GM23338 (cell line): ENCODE results near the gene SMG9. TPM values are rescaled to one million over a fixed set of nuclear protein-coding genes. Genes with fewer than 3 reads are reported as not detected.

Source experiments
- ATAC-seq: fragments of 200-7000 bp; cut with Tn5 transposase; 3 replicates; pipeline ENCODE4 v1.9.1; 2020
- DNase-seq: peaks from one replicate; pipeline ENCODE4 v3.0.0-alpha.2; 2015; ENCODE audit warnings: low spot score
- H2AFZ ChIP-seq: fragments of 200-600 bp; sonication (generic); 2 replicates; pipeline ENCODE4 v1.8.0; 2016; ENCODE audit warnings: antibody characterized with exemption, mild to moderate bottlenecking, moderate library complexity
- H3F3A ChIP-seq: fragments of 200-600 bp; sonication (generic); replicated peaks from 2 replicates; pipeline ENCODE4 v1.8.0; 2017; ENCODE audit warnings: antibody characterized with exemption, mixed run types, low read depth
- H3K27ac ChIP-seq: fragments of 200-600 bp; sonication (generic); 2 replicates; pipeline ENCODE4 v1.6.1; 2016; ENCODE audit warnings: low read depth
- H3K27me3 ChIP-seq: fragments of 200-600 bp; sonication (generic); 2 replicates; pipeline ENCODE4 v1.8.0; 2016; ENCODE audit warnings: mild to moderate bottlenecking, mixed run types, moderate library complexity; ENCODE audit not compliant: insufficient read depth
- H3K36me3 ChIP-seq: fragments of 200-600 bp; sonication (generic); 2 replicates; pipeline ENCODE4 v1.8.0; 2016; ENCODE audit warnings: mild to moderate bottlenecking; ENCODE audit not compliant: insufficient read depth
- H3K4me1 ChIP-seq: fragments of 200-600 bp; sonication (generic); 2 replicates; pipeline ENCODE4 v1.8.0; 2016; ENCODE audit warnings: mild to moderate bottlenecking, moderate library complexity; ENCODE audit not compliant: insufficient read depth
- H3K4me2 ChIP-seq: fragments of 200-600 bp; sonication (generic); 2 replicates; pipeline ENCODE4 v1.7.1; 2017; ENCODE audit warnings: mixed run types
- H3K4me3 ChIP-seq: fragments of 200-600 bp; sonication (generic); 2 replicates; pipeline ENCODE4 v1.6.1; 2016; ENCODE audit warnings: mixed run types
- H3K79me2 ChIP-seq: fragments of 200-600 bp; sonication (generic); replicated peaks from 2 replicates; pipeline ENCODE4 v1.8.0; 2017; ENCODE audit warnings: mild to moderate bottlenecking; ENCODE audit not compliant: insufficient read depth
- H3K9me2 ChIP-seq: fragments of 200-600 bp; sonication (generic); 2 replicates; pipeline ENCODE4 v1.8.0; 2017; ENCODE audit not compliant: insufficient read depth
- H4K20me1 ChIP-seq: fragments of 200-600 bp; sonication (generic); replicated peaks from 2 replicates; pipeline ENCODE4 v1.8.0; 2017; ENCODE audit warnings: mild to moderate bottlenecking; ENCODE audit not compliant: insufficient read depth
- H3K27ac Mint-ChIP-seq: 2 replicates; pipeline ENCODE4 v1.8.0; 2020; ENCODE audit warnings: inconsistent platforms, mild to moderate bottlenecking, moderate library complexity, mixed read lengths
- H3K27me3 Mint-ChIP-seq: 3 replicates; pipeline ENCODE4 v1.8.0; 2022; ENCODE audit warnings: low read depth, mild to moderate bottlenecking, moderate library complexity, mixed read lengths, inconsistent platforms; ENCODE audit not compliant: insufficient read depth, poor library complexity
- H3K36me3 Mint-ChIP-seq: 3 replicates; pipeline ENCODE4 v1.8.0; 2021; ENCODE audit warnings: low read depth, mild to moderate bottlenecking, inconsistent platforms, moderate library complexity, mixed read lengths
- H3K4me1 Mint-ChIP-seq: 3 replicates; pipeline ENCODE4 v1.8.0; 2020; ENCODE audit warnings: mild to moderate bottlenecking, inconsistent platforms, mixed read lengths
- H3K4me3 Mint-ChIP-seq: 3 replicates; pipeline ENCODE4 v1.8.0; 2021; ENCODE audit warnings: moderate library complexity, mild to moderate bottlenecking, inconsistent platforms, mixed read lengths
- H3K9me3 Mint-ChIP-seq: 3 replicates; pipeline ENCODE4 v1.8.0; 2020; ENCODE audit warnings: moderate library complexity, mild to moderate bottlenecking, inconsistent platforms, mixed read lengths
- CREB1 ChIP-seq: fragments of 250-450 bp; sonication (Bioruptor Pico); IDR thresholded peaks from 2 replicates; pipeline ENCODE4 v1.5.0; 2020; ENCODE audit warnings: low read depth, mild to moderate bottlenecking, moderate library complexity
- ETS1 ChIP-seq: IDR thresholded peaks from 2 replicates; pipeline ENCODE4 v1.6.1; 2016; ENCODE audit warnings: antibody characterized with exemption
- EZH2 ChIP-seq: fragments of 200-600 bp; sonication (generic); IDR thresholded peaks from one replicate; pipeline ENCODE4 v1.8.0; 2017; ENCODE audit warnings: antibody characterized with exemption, mild to moderate bottlenecking, low read depth; ENCODE audit not compliant: unreplicated experiment
- EZH2phosphoT487 ChIP-seq: fragments of 200-600 bp; sonication (generic); IDR thresholded peaks from one replicate; pipeline ENCODE4 v1.8.1; 2018; ENCODE audit warnings: antibody characterized with exemption; ENCODE audit not compliant: unreplicated experiment
- JUNB ChIP-seq: IDR thresholded peaks from one replicate; pipeline ENCODE4 v1.6.1; 2016; ENCODE audit warnings: antibody characterized with exemption; ENCODE audit not compliant: unreplicated experiment
- NANOG ChIP-seq: IDR thresholded peaks from 2 replicates; pipeline ENCODE4 v1.6.1; 2016; ENCODE audit warnings: antibody characterized with exemption, borderline replicate concordance
- POLR2AphosphoS5 ChIP-seq: IDR thresholded peaks from 2 replicates; pipeline ENCODE4 v1.6.1; 2016; ENCODE audit warnings: antibody characterized with exemption, low read depth
- STAT1 ChIP-seq: IDR thresholded peaks from one replicate; pipeline ENCODE4 v1.6.1; 2016; ENCODE audit warnings: antibody characterized with exemption; ENCODE audit not compliant: unreplicated experiment
- ZNF114 ChIP-seq: fragments of 250-450 bp; sonication (Bioruptor Pico); IDR thresholded peaks from 2 replicates; pipeline ENCODE4 v1.5.0; 2020; ENCODE audit warnings: mild to moderate bottlenecking, moderate library complexity
- ZNF331 ChIP-seq: fragments of 250-450 bp; sonication (Bioruptor Pico); IDR thresholded peaks from 2 replicates; pipeline ENCODE4 v1.5.0; 2020; ENCODE audit warnings: low read depth, mild to moderate bottlenecking, moderate library complexity
- ZNF462 ChIP-seq: fragments of 250-450 bp; sonication (Bioruptor Pico); IDR thresholded peaks from 2 replicates; pipeline ENCODE4 v1.5.0; 2020; ENCODE audit warnings: mild to moderate bottlenecking, moderate library complexity
- polyA plus RNA-seq: library from polyadenylated mRNA; unstranded; fragments of >200 nt; fragmentation: Nextera tagmentation; extraction: Ambion mirVana; gene quantifications from 2 replicates; pipeline ENCODE4 v1.2.1, GENCODE V29; 2016
- total RNA-seq: library from RNA; depleted of rRNA; stranded (reverse); fragments of >200 nt; shearing (Covaris generic); gene quantifications from 2 replicates; pipeline ENCODE4 v1.2.3, GENCODE V29; 2014
- TF ChIP-seq, protein P1 (sequence below), 2 experiments: fragments of 200-600 bp in 1 of 2; sonication (generic) in 1 of 2; conservative IDR thresholded peaks; 2 replicates each; pipeline versions ENCODE4 v1.5.1 to v1.6.1; 2016 to 2017; ENCODE audit warnings: antibody characterized with exemption in 2 of 2, low read depth in 2 of 2, mild to moderate bottlenecking in 2 of 2, moderate library complexity in 1 of 2
- TF ChIP-seq, protein P2 (sequence below): IDR thresholded peaks from one replicate; pipeline ENCODE4 v1.6.1; 2018; ENCODE audit warnings: antibody characterized with exemption; ENCODE audit not compliant: unreplicated experiment

The SMG9 gene
- total and polyA plus RNA-seq, 2 experiments from 2014 or later = 13.2 to 14.0 TPM

DNA sequence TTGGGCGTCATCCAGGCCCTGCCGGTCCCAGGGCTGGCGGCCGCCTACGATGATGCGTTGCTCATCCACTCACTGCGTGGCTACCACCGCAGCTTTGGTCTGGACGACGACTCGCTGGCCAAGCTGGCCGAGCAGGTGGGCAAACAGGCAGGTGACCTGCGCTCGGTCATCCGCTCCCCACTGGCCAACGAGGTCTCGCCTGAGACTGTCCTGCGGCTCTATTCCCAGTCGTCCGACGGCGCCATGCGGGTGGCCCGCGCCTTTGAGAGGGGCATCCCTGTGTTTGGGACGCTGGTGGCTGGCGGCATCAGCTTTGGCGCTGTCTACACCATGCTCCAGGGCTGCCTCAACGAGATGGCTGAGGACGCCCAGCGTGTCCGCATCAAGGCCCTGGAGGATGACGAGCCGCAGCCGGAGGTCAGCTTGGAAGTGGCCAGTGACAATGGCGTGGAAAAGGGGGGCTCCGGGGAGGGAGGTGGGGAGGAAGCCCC, 35.3 kb downstream of the SMG9 start:
- H3K4me2 ChIP-seq = no peak overlapping the region
- no peak overlapping the region for H3K27ac ChIP-seq
- no peaks in the 10 kb centered on the region for H4K20me1 ChIP-seq
- no peak overlapping the region for H3K4me3 ChIP-seq
- no peaks in the 10 kb centered on the region for H3K27me3 ChIP-seq
- Mint-ChIP-seq H3K9me3 (no peaks in the 10 kb centered on the region), H3K27ac (no peak overlapping the region), H3K27me3 (peaks cover 5% of the 10 kb centered on the region), H3K4me1 (no peaks in the 10 kb centered on the region), H3K4me3 (no peak overlapping the region), H3K36me3 (no peaks in the 10 kb centered on the region)
- no peak overlapping the region; the same call in 1 of the 2 replicates for H2AFZ ChIP-seq
- no peaks in the 10 kb centered on the region for H3K9me2 ChIP-seq
- ATAC-seq (no peak), DNase-seq (no peak)
- TF ChIP-seq, protein P1, sequence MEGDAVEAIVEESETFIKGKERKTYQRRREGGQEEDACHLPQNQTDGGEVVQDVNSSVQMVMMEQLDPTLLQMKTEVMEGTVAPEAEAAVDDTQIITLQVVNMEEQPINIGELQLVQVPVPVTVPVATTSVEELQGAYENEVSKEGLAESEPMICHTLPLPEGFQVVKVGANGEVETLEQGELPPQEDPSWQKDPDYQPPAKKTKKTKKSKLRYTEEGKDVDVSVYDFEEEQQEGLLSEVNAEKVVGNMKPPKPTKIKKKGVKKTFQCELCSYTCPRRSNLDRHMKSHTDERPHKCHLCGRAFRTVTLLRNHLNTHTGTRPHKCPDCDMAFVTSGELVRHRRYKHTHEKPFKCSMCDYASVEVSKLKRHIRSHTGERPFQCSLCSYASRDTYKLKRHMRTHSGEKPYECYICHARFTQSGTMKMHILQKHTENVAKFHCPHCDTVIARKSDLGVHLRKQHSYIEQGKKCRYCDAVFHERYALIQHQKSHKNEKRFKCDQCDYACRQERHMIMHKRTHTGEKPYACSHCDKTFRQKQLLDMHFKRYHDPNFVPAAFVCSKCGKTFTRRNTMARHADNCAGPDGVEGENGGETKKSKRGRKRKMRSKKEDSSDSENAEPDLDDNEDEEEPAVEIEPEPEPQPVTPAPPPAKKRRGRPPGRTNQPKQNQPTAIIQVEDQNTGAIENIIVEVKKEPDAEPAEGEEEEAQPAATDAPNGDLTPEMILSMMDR (conservative IDR thresholded peaks at IDR 0.05; ENCODE audit: low read depth in 2 of 2) = no peak
- TF ChIP-seq ZNF114 = no peak
- no peak for TF ChIP-seq EZH2phosphoT487
- TF ChIP-seq EZH2 = no peak
- TF ChIP-seq ETS1 = no peak
- TF ChIP-seq, protein P2, sequence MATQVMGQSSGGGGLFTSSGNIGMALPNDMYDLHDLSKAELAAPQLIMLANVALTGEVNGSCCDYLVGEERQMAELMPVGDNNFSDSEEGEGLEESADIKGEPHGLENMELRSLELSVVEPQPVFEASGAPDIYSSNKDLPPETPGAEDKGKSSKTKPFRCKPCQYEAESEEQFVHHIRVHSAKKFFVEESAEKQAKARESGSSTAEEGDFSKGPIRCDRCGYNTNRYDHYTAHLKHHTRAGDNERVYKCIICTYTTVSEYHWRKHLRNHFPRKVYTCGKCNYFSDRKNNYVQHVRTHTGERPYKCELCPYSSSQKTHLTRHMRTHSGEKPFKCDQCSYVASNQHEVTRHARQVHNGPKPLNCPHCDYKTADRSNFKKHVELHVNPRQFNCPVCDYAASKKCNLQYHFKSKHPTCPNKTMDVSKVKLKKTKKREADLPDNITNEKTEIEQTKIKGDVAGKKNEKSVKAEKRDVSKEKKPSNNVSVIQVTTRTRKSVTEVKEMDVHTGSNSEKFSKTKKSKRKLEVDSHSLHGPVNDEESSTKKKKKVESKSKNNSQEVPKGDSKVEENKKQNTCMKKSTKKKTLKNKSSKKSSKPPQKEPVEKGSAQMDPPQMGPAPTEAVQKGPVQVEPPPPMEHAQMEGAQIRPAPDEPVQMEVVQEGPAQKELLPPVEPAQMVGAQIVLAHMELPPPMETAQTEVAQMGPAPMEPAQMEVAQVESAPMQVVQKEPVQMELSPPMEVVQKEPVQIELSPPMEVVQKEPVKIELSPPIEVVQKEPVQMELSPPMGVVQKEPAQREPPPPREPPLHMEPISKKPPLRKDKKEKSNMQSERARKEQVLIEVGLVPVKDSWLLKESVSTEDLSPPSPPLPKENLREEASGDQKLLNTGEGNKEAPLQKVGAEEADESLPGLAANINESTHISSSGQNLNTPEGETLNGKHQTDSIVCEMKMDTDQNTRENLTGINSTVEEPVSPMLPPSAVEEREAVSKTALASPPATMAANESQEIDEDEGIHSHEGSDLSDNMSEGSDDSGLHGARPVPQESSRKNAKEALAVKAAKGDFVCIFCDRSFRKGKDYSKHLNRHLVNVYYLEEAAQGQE = no peak
- TF ChIP-seq STAT1 = no peak
- TF ChIP-seq POLR2AphosphoS5 = no peak
- TF ChIP-seq JUNB = no peak
- no peak for TF ChIP-seq ZNF462 (CRISPR knock-in tag)
- TF ChIP-seq ZNF331 (CRISPR knock-in tag) = no peak
- TF ChIP-seq CREB1 = no peak
- TF ChIP-seq NANOG = no peak
- H3K4me1 ChIP-seq = no peaks in the 10 kb centered on the region
- no peaks in the 10 kb centered on the region for H3F3A ChIP-seq
- no peaks in the 10 kb centered on the region for H3K36me3 ChIP-seq
- no peaks in the 10 kb centered on the region for H3K79me2 ChIP-seq
